HEK293 (cell line): ENCODE data around the gene SZT2.

Source experiments
- GLIS2 ChIP-seq: fragments of 450-650 bp; formaldehyde crosslinking; IDR thresholded peaks from 2 replicates; pipeline ENCODE4 v1.5.1; 2016; ENCODE audit warnings: missing biosample characterization, missing genetic modification characterization
- IKZF3 ChIP-seq: fragments of 450-650 bp; IDR thresholded peaks from 2 replicates; pipeline ENCODE4 v1.5.0; 2018; ENCODE audit warnings: missing biosample characterization, mild to moderate bottlenecking, missing genetic modification characterization, moderate library complexity
- KLF7 ChIP-seq: fragments of 450-650 bp; formaldehyde crosslinking; IDR thresholded peaks from 2 replicates; pipeline ENCODE4 v1.5.1; 2016; ENCODE audit warnings: missing biosample characterization, missing genetic modification characterization, borderline replicate concordance
- PRDM1 ChIP-seq: fragments of 450-650 bp; formaldehyde crosslinking; IDR thresholded peaks from 2 replicates; pipeline ENCODE4; 2016; ENCODE audit warnings: missing biosample characterization, missing genetic modification characterization
- SP2 ChIP-seq: fragments of 450-650 bp; formaldehyde crosslinking; IDR thresholded peaks from 2 replicates; pipeline ENCODE4 v1.5.1; 2016; ENCODE audit warnings: missing biosample characterization, missing genetic modification characterization
- ZNF10 ChIP-seq: fragments of 450-650 bp; formaldehyde crosslinking; IDR thresholded peaks from 2 replicates; pipeline ENCODE4 v1.5.1; 2017; ENCODE audit warnings: missing biosample characterization, missing genetic modification characterization
- ZNF140 ChIP-seq: fragments of 450-650 bp; formaldehyde crosslinking; IDR thresholded peaks from 2 replicates; pipeline ENCODE4 v1.5.1; 2016; ENCODE audit warnings: missing biosample characterization, missing genetic modification characterization
- ZNF16 ChIP-seq: fragments of 450-650 bp; formaldehyde crosslinking; IDR thresholded peaks from 2 replicates; pipeline ENCODE4 v1.5.1; 2016; ENCODE audit warnings: low read depth, missing biosample characterization, missing genetic modification characterization
- ZNF202 ChIP-seq: fragments of 450-650 bp; formaldehyde crosslinking; IDR thresholded peaks from 2 replicates; pipeline ENCODE4 v1.5.1; 2016; ENCODE audit warnings: missing biosample characterization, missing genetic modification characterization, borderline replicate concordance
- ZNF211 ChIP-seq: fragments of 450-650 bp; formaldehyde crosslinking; IDR thresholded peaks from 2 replicates; pipeline ENCODE4 v1.5.1; 2016; ENCODE audit warnings: low read depth, missing biosample characterization, missing genetic modification characterization
- ZNF302 ChIP-seq: fragments of 450-650 bp; formaldehyde crosslinking; IDR thresholded peaks from 2 replicates; pipeline ENCODE4 v1.5.1; 2016; ENCODE audit warnings: missing biosample characterization, missing genetic modification characterization, low read depth
- ZNF521 ChIP-seq: fragments of 450-650 bp; formaldehyde crosslinking; IDR thresholded peaks from 2 replicates; pipeline ENCODE4 v1.5.1; 2017; ENCODE audit warnings: missing biosample characterization, mild to moderate bottlenecking, missing genetic modification characterization
- ZNF596 ChIP-seq: fragments of 450-650 bp; IDR thresholded peaks from 2 replicates; pipeline ENCODE4 v1.5.0; 2018; ENCODE audit warnings: missing biosample characterization, mild to moderate bottlenecking, missing genetic modification characterization, moderate library complexity
- ZNF621 ChIP-seq: fragments of 450-650 bp; formaldehyde crosslinking; IDR thresholded peaks from 2 replicates; pipeline ENCODE4 v1.5.1; 2017; ENCODE audit warnings: missing biosample characterization, missing genetic modification characterization
- ZNF623 ChIP-seq: fragments of 450-650 bp; formaldehyde crosslinking; IDR thresholded peaks from 2 replicates; pipeline ENCODE4 v1.5.1; 2016; ENCODE audit warnings: missing biosample characterization, missing genetic modification characterization
- ZNF624 ChIP-seq: fragments of 450-650 bp; formaldehyde crosslinking; IDR thresholded peaks from 2 replicates; pipeline ENCODE4 v1.5.1; 2017; ENCODE audit warnings: missing biosample characterization, missing genetic modification characterization
- ZNF626 ChIP-seq: fragments of 450-650 bp; sonication (Bioruptor Pico); formaldehyde crosslinking; IDR thresholded peaks from 2 replicates; pipeline ENCODE4 v1.5.1; 2018; ENCODE audit warnings: missing biosample characterization, missing genetic modification characterization, inconsistent platforms
- ZSCAN23 ChIP-seq: fragments of 450-650 bp; formaldehyde crosslinking; IDR thresholded peaks from 2 replicates; pipeline ENCODE4 v1.5.1; 2016; ENCODE audit warnings: missing biosample characterization, missing genetic modification characterization
- TF ChIP-seq, protein P1 (sequence below): fragments of 450-650 bp; formaldehyde crosslinking; IDR thresholded peaks from 2 replicates; pipeline ENCODE4 v1.5.1; 2016; ENCODE audit warnings: missing biosample characterization, missing genetic modification characterization, borderline replicate concordance
- TF ChIP-seq, protein P2 (sequence below): fragments of 450-650 bp; formaldehyde crosslinking; IDR thresholded peaks from 2 replicates; pipeline ENCODE4 v1.5.1; 2016; ENCODE audit warnings: missing biosample characterization, missing genetic modification characterization, borderline replicate concordance
- TF ChIP-seq, protein P3 (sequence below): fragments of 450-650 bp; formaldehyde crosslinking; IDR thresholded peaks from 2 replicates; pipeline ENCODE4 v1.5.1; 2017; ENCODE audit warnings: missing biosample characterization, missing genetic modification characterization
- TF ChIP-seq, protein P4 (sequence below): fragments of 450-650 bp; formaldehyde crosslinking; IDR thresholded peaks from 2 replicates; pipeline ENCODE4 v1.5.1; 2017; ENCODE audit warnings: missing biosample characterization, mild to moderate bottlenecking, missing genetic modification characterization, moderate library complexity
- TF ChIP-seq, protein P5 (sequence below): fragments of 450-650 bp; formaldehyde crosslinking; conservative IDR thresholded peaks from 2 replicates; pipeline ENCODE4 v1.5.1; 2016; ENCODE audit warnings: low read depth, missing biosample characterization, missing genetic modification characterization
- TF ChIP-seq, protein P6 (sequence below): fragments of 450-650 bp; formaldehyde crosslinking; IDR thresholded peaks from 2 replicates; pipeline ENCODE4 v1.5.1; 2016; ENCODE audit warnings: missing biosample characterization, missing genetic modification characterization
- TF ChIP-seq, protein P7 (sequence below): fragments of 450-650 bp; formaldehyde crosslinking; IDR thresholded peaks from 2 replicates; pipeline ENCODE4 v1.5.1; 2016; ENCODE audit warnings: missing biosample characterization, missing genetic modification characterization

Gene SZT2

DNA sequence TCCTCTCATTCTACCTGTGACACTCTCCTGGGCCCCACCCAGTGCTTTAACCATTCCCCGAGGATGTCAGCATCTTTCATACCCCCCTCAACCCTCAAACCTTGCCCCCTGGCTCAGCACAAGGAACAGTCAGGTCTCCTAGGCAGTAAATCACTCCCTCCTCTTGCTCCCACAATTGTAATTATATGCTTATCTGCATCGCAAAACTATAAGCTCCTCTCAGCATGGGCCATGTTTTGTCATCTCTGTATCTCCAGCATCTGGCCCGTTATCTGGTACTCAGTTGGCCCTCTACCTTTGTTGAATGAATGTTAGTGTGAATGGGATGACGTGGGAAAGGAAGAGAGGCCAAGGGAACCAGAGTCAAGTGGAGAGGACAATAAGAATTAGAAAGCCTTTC, 19.1 kb upstream of the SZT2 start (continued):
- TF ChIP-seq, protein P1, sequence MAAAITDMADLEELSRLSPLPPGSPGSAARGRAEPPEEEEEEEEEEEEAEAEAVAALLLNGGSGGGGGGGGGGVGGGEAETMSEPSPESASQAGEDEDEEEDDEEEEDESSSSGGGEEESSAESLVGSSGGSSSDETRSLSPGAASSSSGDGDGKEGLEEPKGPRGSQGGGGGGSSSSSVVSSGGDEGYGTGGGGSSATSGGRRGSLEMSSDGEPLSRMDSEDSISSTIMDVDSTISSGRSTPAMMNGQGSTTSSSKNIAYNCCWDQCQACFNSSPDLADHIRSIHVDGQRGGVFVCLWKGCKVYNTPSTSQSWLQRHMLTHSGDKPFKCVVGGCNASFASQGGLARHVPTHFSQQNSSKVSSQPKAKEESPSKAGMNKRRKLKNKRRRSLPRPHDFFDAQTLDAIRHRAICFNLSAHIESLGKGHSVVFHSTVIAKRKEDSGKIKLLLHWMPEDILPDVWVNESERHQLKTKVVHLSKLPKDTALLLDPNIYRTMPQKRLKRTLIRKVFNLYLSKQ (tag by site-specific recombination): no peak
- TF ChIP-seq ZNF202 (tag by site-specific recombination) (no peak), ZNF16 (tag by site-specific recombination) (no peak), ZNF140 (tag by site-specific recombination) (no peak), ZNF624 (tag by site-specific recombination) (no peak), IKZF3 (tag by site-specific recombination) (peak; percentile 45; the same call in 1 of the 2 replicates), ZNF302 (no peak), ZNF211 (no peak), ZNF10 (no peak), ZNF521 (tag by site-specific recombination) (no peak), KLF7 (tag by site-specific recombination) (no peak), ZNF596 (tag by site-specific recombination) (no peak), SP2 (tag by site-specific recombination) (no peak), ZSCAN23 (tag by site-specific recombination) (no peak), ZNF621 (no peak), GLIS2 (tag by site-specific recombination) (no peak), ZNF623 (no peak), ZNF626 (tag by site-specific recombination) (no peak), PRDM1 (tag by site-specific recombination) (no peak)
- TF ChIP-seq, protein P2, sequence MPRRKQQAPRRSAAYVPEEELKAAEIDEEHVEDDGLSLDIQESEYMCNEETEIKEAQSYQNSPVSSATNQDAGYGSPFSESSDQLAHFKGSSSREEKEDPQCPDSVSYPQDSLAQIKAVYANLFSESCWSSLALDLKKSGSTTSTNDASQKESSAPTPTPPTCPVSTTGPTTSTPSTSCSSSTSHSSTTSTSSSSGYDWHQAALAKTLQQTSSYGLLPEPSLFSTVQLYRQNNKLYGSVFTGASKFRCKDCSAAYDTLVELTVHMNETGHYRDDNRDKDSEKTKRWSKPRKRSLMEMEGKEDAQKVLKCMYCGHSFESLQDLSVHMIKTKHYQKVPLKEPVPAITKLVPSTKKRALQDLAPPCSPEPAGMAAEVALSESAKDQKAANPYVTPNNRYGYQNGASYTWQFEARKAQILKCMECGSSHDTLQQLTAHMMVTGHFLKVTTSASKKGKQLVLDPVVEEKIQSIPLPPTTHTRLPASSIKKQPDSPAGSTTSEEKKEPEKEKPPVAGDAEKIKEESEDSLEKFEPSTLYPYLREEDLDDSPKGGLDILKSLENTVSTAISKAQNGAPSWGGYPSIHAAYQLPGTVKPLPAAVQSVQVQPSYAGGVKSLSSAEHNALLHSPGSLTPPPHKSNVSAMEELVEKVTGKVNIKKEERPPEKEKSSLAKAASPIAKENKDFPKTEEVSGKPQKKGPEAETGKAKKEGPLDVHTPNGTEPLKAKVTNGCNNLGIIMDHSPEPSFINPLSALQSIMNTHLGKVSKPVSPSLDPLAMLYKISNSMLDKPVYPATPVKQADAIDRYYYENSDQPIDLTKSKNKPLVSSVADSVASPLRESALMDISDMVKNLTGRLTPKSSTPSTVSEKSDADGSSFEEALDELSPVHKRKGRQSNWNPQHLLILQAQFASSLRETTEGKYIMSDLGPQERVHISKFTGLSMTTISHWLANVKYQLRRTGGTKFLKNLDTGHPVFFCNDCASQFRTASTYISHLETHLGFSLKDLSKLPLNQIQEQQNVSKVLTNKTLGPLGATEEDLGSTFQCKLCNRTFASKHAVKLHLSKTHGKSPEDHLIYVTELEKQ: no peak
- TF ChIP-seq, protein P3, sequence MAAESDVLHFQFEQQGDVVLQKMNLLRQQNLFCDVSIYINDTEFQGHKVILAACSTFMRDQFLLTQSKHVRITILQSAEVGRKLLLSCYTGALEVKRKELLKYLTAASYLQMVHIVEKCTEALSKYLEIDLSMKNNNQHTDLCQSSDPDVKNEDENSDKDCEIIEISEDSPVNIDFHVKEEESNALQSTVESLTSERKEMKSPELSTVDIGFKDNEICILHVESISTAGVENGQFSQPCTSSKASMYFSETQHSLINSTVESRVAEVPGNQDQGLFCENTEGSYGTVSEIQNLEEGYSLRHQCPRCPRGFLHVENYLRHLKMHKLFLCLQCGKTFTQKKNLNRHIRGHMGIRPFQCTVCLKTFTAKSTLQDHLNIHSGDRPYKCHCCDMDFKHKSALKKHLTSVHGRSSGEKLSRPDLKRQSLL (tag by site-specific recombination): no peak
- TF ChIP-seq, protein P4, sequence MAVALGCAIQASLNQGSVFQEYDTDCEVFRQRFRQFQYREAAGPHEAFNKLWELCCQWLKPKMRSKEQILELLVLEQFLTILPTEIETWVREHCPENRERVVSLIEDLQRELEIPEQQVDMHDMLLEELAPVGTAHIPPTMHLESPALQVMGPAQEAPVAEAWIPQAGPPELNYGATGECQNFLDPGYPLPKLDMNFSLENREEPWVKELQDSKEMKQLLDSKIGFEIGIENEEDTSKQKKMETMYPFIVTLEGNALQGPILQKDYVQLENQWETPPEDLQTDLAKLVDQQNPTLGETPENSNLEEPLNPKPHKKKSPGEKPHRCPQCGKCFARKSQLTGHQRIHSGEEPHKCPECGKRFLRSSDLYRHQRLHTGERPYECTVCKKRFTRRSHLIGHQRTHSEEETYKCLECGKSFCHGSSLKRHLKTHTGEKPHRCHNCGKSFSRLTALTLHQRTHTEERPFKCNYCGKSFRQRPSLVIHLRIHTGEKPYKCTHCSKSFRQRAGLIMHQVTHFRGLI (tag by site-specific recombination): 0 out of 2 replicates have a peak, but pooled peaks have one; percentile 12
- TF ChIP-seq, protein P5, sequence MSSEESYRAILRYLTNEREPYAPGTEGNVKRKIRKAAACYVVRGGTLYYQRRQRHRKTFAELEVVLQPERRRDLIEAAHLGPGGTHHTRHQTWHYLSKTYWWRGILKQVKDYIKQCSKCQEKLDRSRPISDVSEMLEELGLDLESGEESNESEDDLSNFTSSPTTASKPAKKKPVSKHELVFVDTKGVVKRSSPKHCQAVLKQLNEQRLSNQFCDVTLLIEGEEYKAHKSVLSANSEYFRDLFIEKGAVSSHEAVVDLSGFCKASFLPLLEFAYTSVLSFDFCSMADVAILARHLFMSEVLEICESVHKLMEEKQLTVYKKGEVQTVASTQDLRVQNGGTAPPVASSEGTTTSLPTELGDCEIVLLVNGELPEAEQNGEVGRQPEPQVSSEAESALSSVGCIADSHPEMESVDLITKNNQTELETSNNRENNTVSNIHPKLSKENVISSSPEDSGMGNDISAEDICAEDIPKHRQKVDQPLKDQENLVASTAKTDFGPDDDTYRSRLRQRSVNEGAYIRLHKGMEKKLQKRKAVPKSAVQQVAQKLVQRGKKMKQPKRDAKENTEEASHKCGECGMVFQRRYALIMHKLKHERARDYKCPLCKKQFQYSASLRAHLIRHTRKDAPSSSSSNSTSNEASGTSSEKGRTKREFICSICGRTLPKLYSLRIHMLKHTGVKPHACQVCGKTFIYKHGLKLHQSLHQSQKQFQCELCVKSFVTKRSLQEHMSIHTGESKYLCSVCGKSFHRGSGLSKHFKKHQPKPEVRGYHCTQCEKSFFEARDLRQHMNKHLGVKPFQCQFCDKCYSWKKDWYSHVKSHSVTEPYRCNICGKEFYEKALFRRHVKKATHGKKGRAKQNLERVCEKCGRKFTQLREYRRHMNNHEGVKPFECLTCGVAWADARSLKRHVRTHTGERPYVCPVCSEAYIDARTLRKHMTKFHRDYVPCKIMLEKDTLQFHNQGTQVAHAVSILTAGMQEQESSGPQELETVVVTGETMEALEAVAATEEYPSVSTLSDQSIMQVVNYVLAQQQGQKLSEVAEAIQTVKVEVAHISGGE (tag by site-specific recombination): no peak
- TF ChIP-seq, protein P6, sequence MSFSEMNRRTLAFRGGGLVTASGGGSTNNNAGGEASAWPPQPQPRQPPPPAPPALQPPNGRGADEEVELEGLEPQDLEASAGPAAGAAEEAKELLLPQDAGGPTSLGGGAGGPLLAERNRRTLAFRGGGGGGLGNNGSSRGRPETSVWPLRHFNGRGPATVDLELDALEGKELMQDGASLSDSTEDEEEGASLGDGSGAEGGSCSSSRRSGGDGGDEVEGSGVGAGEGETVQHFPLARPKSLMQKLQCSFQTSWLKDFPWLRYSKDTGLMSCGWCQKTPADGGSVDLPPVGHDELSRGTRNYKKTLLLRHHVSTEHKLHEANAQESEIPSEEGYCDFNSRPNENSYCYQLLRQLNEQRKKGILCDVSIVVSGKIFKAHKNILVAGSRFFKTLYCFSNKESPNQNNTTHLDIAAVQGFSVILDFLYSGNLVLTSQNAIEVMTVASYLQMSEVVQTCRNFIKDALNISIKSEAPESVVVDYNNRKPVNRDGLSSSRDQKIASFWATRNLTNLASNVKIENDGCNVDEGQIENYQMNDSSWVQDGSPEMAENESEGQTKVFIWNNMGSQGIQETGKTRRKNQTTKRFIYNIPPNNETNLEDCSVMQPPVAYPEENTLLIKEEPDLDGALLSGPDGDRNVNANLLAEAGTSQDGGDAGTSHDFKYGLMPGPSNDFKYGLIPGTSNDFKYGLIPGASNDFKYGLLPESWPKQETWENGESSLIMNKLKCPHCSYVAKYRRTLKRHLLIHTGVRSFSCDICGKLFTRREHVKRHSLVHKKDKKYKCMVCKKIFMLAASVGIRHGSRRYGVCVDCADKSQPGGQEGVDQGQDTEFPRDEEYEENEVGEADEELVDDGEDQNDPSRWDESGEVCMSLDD (tag by site-specific recombination): no peak
- TF ChIP-seq, protein P7, sequence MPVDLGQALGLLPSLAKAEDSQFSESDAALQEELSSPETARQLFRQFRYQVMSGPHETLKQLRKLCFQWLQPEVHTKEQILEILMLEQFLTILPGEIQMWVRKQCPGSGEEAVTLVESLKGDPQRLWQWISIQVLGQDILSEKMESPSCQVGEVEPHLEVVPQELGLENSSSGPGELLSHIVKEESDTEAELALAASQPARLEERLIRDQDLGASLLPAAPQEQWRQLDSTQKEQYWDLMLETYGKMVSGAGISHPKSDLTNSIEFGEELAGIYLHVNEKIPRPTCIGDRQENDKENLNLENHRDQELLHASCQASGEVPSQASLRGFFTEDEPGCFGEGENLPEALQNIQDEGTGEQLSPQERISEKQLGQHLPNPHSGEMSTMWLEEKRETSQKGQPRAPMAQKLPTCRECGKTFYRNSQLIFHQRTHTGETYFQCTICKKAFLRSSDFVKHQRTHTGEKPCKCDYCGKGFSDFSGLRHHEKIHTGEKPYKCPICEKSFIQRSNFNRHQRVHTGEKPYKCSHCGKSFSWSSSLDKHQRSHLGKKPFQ (tag by site-specific recombination): peak; percentile 88
